Osteoblast (primary cell): ENCODE results near the gene CADPS2. TPM values are rescaled to one million over a fixed set of nuclear protein-coding genes. Genes with fewer than 3 reads are reported as not detected.

Source experiments
- DNase-seq: peaks from one replicate; pipeline ENCODE4 v3.0.0; 2011; ENCODE audit warnings: low spot score, mixed read lengths; ENCODE audit not compliant: insufficient read length; ENCODE audit errors: missing footprints
- H2AFZ ChIP-seq: 2 replicates; pipeline ENCODE4 v1.6.0; 2011; ENCODE audit warnings: mild to moderate bottlenecking, low read length
- H3K27ac ChIP-seq: 2 replicates; pipeline ENCODE4 v1.5.1; 2011; ENCODE audit warnings: mild to moderate bottlenecking, low read depth, low read length, moderate library complexity
- H3K27me3 ChIP-seq: 2 replicates; pipeline ENCODE4 v1.6.0; 2012; ENCODE audit warnings: mild to moderate bottlenecking, control low read depth, inconsistent platforms, low read length, moderate library complexity; ENCODE audit not compliant: insufficient read depth
- H3K36me3 ChIP-seq: 2 replicates; pipeline ENCODE4 v1.5.1; 2011; ENCODE audit warnings: mild to moderate bottlenecking, low read length, control low read depth, moderate library complexity; ENCODE audit not compliant: insufficient read depth
- H3K4me1 ChIP-seq: 2 replicates; pipeline ENCODE4 v1.5.1; 2011; ENCODE audit warnings: mild to moderate bottlenecking, low read length, control low read depth, moderate library complexity; ENCODE audit not compliant: insufficient read depth
- H3K4me2 ChIP-seq: 2 replicates; pipeline ENCODE4 v1.6.0; 2011; ENCODE audit warnings: mild to moderate bottlenecking, low read length; ENCODE audit not compliant: insufficient read depth
- H3K4me3 ChIP-seq: fragments of 200-600 bp; sonication (generic); 3 replicates; pipeline ENCODE4 v1.5.1; 2012; ENCODE audit warnings: mild to moderate bottlenecking, low read length, inconsistent platforms; ENCODE audit not compliant: insufficient read depth
- H3K79me2 ChIP-seq: 2 replicates; pipeline ENCODE4 v1.6.0; 2012; ENCODE audit warnings: mild to moderate bottlenecking, low read length, control low read depth, inconsistent platforms; ENCODE audit not compliant: insufficient read depth
- H3K9me3 ChIP-seq: 2 replicates; pipeline ENCODE4 v1.5.1; 2011; ENCODE audit warnings: low read depth, low read length, control low read depth
- H4K20me1 ChIP-seq: 2 replicates; pipeline ENCODE4 v1.6.0; 2012; ENCODE audit warnings: mild to moderate bottlenecking, low read length, control low read depth; ENCODE audit not compliant: insufficient read depth
- total RNA-seq: library from RNA; depleted of rRNA; stranded (reverse); fragments of >200 nt; gene quantifications from 2 replicates; pipeline ENCODE4 v1.2.3, GENCODE V29; 2012
- TF ChIP-seq, protein P1 (sequence below): IDR thresholded peaks from 2 replicates; pipeline ENCODE4 v1.5.1; 2011; ENCODE audit warnings: mild to moderate bottlenecking, low read depth, low read length, moderate library complexity; ENCODE audit errors: extremely low read depth

Gene CADPS2
- total RNA-seq, 1 donor = 21.7 TPM

GRCh38 chr7:122352454-122352853, 533.8 kb downstream of the CADPS2 start:
- DNase-seq = no peak
- no peaks in the 10 kb centered on the region for H3K27me3 ChIP-seq
- H3K79me2 ChIP-seq = no peaks in the 10 kb centered on the region
- H3K4me1 ChIP-seq = no peaks in the 10 kb centered on the region
- H3K4me2 ChIP-seq = no peak overlapping the region
- H3K36me3 ChIP-seq = no peaks in the 10 kb centered on the region
- H2AFZ ChIP-seq = no peak overlapping the region
- H3K9me3 ChIP-seq = no peaks in the 10 kb centered on the region
- no peak overlapping the region for H3K4me3 ChIP-seq
- TF ChIP-seq, protein P1, sequence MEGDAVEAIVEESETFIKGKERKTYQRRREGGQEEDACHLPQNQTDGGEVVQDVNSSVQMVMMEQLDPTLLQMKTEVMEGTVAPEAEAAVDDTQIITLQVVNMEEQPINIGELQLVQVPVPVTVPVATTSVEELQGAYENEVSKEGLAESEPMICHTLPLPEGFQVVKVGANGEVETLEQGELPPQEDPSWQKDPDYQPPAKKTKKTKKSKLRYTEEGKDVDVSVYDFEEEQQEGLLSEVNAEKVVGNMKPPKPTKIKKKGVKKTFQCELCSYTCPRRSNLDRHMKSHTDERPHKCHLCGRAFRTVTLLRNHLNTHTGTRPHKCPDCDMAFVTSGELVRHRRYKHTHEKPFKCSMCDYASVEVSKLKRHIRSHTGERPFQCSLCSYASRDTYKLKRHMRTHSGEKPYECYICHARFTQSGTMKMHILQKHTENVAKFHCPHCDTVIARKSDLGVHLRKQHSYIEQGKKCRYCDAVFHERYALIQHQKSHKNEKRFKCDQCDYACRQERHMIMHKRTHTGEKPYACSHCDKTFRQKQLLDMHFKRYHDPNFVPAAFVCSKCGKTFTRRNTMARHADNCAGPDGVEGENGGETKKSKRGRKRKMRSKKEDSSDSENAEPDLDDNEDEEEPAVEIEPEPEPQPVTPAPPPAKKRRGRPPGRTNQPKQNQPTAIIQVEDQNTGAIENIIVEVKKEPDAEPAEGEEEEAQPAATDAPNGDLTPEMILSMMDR = no peak
- no peak overlapping the region for H3K27ac ChIP-seq
- H4K20me1 ChIP-seq = no peaks in the 10 kb centered on the region

GRCh38 chr7:122350701-122351100, 535.6 kb downstream of the CADPS2 start:
- Histone ChIP-seq H3K27me3 (no peaks in the 10 kb centered on the region), H4K20me1 (no peaks in the 10 kb centered on the region), H3K4me3 (no peak overlapping the region), H3K9me3 (no peaks in the 10 kb centered on the region), H3K4me2 (no peak overlapping the region), H3K27ac (no peak overlapping the region), H3K4me1 (no peaks in the 10 kb centered on the region), H3K36me3 (no peaks in the 10 kb centered on the region), H2AFZ (no peak overlapping the region), H3K79me2 (no peaks in the 10 kb centered on the region)
- no peak for DNase-seq
- TF ChIP-seq, protein P1 = no peak

DNA sequence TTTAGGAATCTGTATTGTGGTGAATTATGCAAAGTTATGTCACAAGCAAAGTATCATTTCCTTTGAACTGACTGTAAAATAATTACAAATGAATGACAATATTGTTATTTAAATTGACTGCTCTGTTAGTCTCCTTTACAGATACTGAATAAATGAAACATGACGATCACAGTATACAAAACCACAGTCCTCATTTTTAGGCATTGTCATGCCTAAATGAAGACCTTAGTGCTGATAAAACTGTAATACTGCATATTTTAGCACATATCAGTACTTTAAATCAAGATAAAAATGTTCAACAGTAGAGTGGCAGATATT, 542.0 kb downstream of the CADPS2 start:
- H3K79me2 ChIP-seq = no peaks in the 10 kb centered on the region
- H3K36me3 ChIP-seq = no peaks in the 10 kb centered on the region
- H3K27me3 ChIP-seq = no peaks in the 10 kb centered on the region
- no peak overlapping the region for H2AFZ ChIP-seq
- TF ChIP-seq, protein P1 = no peak
- H3K27ac ChIP-seq = no peak overlapping the region
- H3K4me2 ChIP-seq = no peak overlapping the region
- DNase-seq = no peak
- no peaks in the 10 kb centered on the region for H3K4me1 ChIP-seq
- H4K20me1 ChIP-seq = no peaks in the 10 kb centered on the region
- no peaks in the 10 kb centered on the region for H3K9me3 ChIP-seq
- H3K4me3 ChIP-seq = no peak overlapping the region

- H3K4me1 ChIP-seq = no peaks in the 10 kb centered on the region
- no peak for DNase-seq
- TF ChIP-seq, protein P1 = no peak
- H2AFZ ChIP-seq = no peak overlapping the region
- no peaks in the 10 kb centered on the region for H4K20me1 ChIP-seq
- no peaks in the 10 kb centered on the region for H3K27me3 ChIP-seq
- H3K9me3 ChIP-seq = no peaks in the 10 kb centered on the region
- no peak overlapping the region for H3K4me2 ChIP-seq
- H3K36me3 ChIP-seq = no peaks in the 10 kb centered on the region
- no peak overlapping the region for H3K27ac ChIP-seq
- H3K4me3 ChIP-seq = no peak overlapping the region
- H3K79me2 ChIP-seq = no peaks in the 10 kb centered on the region
These were observed 542.5 kb downstream of the CADPS2 start for GRCh38 chr7:122343601-122344302.
